Kidney tubule cell (primary cell): ENCODE measurements around the gene OSBPL3.

Experiments
- DNase-seq: peaks from one replicate; pipeline ENCODE4 v3.0.0-alpha.2; 2018; ENCODE audit warnings: low spot score

The OSBPL3 gene

DNA sequence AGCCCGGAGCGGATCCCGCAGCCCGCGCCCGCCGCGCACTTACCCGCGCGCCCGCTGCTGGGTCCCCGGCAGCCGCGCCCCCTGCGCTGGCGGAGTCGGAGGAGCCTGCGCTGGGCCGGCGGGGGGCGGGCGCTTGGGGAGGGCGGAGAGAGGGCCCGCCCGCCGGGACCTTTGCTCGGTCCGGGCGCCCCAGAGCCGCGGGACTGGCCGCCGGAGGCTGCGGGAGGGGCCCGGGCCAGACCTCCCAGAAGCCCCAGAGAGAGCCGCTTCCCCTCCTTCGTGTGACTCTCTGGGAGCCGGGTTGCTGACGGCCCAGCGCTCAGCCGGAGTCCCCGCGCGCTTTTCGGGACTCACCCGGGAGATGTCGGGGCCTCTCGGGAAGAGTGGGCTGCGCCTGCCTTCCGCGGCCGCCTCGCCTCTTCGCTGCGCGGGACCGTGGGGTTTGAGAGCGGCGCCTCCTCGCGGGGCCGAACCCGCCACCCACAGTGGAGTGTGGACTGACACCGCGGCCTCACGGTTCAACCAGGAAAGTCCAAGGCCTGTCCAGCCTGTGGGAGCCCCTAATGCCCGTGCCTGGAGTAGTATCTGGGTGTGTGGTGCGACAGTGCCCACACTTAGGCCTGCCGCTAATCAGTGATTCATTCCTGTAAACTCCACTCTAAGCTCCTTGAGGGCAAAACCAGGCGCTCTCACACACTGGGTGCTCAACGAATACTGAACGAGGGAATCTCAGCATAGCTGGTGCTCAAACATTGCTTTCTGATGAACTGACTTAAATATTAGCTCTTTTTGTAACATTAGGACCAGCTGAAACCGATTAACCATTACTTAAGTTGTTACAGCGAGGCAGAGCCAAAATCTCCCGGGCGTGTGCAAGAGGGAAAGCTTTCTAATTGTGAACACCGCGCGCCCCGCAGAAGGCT, 222.4 kb downstream of the OSBPL3 start, which contains the start of gene GSDME:
Gene GSDME (minus strand): TSS at position 112 of the 923 bp plus-strand sequence. CDS start 7,690 bp downstream, outside the sequence.
- DNase-seq = peak; percentile 78

DNA sequence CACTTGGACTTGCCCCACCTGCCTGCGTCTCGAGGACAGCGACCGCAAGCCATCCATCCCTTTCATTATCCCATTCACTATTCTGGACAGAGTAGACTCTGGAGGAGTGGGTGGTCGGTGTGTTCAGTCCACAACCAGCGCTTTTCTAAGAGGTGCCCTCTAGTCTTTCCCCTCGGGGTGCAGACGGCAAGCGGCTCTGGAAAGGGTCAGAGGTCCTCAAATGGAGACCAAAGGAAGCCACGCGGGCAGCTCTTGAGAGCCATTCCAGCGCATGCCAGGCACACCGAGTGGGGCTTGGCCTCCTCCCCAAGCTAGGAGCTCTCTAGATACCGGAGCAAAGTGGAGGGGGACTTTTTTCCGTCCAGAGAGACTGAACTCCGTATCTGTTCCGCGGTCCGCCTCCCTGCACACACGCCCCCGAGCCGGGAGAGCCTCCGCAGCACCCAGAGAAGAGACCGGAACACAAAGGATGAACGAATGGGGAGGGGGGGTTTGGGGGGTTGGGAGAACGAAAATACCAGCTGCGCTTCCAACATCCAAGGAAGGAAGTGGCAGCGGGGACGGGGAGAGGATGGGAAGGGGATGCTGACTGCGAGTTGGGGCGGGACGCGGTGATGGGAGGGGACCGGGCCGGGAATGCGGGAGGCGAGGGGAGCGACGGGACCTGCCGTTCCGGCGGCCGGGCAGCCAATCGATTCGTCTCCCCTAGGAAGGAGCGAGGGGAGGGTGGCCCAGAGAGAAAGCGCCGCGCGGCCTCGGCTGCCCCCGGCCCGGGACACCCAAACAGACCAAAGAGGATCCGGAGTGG, 223.2 kb downstream of the OSBPL3 start:
- peak; percentile 75 for DNase-seq

DNA sequence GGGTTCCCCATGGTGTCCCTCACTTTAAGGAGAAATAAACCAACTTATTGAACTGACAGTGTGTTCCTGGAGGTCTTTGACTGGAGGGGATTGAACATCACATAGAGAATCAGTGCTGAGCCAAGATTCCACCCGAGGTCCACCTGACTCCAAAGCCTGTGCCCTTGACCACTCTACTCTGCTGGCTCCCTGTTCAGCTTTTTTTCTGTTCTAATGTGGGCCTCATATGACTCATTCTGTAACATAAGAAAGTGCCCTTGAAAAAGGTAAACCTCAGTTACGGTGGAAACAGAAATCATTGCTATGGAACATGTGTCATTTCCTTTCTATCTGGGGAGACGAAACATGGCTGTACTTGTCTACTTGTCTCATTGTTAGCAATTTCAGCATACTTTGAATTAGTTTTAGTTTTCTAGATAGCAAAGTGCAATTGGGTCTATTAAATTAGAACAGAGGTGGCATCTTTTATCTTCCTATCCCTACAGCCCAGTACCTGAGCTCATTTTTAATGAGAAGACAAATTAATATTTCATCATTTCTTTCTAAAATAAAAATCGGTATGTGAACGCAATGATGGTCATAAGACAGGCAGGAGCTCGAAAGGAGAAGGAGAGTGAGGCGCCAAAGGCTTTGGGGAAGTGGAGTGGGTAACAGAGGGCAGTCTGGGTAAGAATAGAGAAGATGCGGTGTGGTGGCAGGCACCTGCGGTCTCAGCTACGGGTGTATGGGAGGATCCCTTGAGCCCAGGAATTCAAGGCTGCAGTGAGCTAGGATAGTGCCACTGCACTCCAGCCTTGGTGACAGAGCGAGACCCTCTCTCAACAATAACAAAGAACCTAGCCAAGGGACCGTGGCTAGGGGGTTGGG, 224.2 kb downstream of the OSBPL3 start:
- DNase-seq = peak; percentile 92

DNA sequence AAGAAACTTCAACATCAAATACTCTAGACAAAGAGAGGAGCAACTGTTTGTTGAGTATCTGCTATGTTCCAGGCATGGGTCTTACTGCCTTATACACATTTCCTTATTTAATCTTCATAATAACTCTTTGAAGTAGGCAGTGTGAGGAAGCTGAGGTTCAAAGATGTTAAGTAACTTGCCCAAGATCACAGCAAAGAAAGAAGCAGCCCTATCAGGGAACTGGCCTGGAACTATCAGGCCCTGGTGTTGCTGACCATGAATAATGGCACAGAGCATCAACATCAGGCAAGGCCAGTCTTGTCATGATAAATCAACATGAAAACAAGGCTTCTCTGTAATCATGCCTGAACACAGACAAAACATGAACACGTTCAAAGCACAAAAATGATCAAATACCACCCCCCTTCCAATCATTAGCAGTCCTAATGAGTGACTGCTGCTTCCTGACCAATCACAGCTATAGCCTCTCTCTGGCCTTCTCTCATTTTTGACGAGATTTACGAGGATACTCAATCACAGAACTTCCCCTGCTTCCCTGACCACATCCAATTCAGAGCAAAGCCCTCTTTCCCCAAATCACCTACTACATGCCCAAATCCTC, 225.0 kb downstream of the OSBPL3 start:
- no peak for DNase-seq

DNA sequence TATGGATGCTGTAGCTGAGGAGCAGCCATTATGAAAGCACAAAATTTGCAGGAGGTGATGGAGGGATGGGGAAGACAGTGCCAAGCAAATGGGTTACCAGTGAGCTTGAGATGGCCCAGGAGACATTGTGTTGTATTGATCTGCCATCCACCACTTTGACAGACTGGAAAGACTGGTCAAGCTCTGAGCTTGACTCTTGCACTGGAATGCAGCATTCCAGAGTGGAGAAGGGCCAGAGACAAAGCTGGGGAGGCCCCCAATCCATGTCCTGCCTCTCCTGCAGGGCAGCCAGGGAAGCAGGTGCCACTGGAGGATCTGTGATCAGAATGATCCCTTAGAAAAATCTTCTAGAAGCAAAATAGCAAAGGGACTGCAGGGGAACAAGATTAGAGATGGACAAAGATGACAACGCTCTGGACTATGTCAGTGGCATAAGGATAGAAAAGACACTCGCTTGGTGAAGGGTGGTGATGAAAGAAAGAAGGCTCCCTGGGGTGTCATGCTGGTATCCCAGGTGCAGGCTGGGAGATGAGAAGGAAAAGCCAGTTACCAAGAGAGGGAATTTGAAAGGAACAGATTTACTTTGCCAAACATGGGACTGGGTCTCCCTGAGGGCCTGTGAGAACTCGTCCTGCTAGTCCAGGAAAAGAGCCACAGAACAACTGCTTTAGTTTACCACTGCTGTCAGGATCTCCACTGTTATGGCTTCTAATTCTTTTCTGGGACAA, 227.7 kb downstream of the OSBPL3 start:
- DNase-seq = no peak

DNA sequence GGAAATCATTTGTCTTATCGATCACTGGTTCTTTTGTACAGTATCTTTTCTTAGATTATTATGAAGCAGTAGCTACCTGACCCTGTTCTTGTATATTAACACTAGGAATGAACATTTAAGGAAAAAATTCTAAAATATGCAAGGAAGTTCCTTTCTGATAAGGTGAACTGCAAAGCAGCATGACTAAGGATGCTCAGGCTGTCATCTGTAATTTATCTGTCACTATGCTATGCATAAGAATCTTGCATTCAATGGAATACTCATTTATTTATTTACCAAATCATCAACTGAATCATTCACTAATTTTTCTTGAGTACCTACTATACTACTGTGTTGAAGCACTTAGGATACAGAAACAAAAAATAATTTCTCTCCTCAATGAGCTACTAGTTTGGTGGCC, 228.5 kb downstream of the OSBPL3 start:
- DNase-seq = no peak

DNA sequence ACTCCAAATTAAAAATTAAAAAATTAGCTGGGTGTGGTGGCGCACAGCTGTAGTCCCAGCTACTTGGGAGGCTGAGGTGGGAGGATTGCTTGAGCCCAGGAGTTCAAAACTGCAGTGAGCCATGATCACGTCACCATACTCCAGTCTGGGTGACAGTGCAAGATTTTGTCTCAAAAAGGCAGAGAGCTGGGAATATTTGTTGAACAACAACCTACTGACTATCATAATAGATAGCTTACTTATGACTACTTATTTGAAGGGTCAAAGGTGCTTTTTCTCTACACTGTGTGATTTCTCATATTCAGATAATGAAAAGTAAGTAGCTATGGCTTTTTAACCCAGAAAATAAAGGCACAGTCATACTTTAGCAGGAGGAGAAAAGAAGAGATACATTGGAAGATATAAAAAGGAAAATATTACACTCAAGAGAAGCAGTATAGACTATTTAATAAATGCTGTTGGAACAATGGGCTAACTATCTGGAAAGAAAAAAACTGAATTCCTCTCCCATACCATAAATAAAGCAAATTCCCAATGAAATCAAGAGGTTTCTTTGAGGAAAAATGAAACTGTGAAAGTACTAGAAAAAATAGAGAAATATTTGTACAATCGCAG, 229.4 kb downstream of the OSBPL3 start:
- no peak for DNase-seq

DNA sequence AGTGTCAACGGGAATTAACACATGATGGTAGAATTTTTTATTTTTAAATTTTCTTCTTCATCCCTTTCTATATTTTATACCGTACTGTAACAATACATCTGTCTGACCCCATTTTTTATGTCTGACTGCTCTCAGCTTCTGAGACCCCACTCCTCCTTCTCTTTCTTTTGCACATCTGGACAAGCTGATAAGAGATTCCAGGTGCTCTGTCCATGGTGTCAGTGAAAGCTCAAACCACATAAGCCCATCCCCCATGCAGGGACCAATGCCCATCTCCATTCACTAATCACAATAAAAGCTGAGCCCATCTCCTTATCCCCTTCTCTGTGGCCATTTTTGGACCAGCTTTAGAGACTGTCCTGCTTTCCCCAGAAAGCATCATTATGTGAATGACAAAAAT, 231.5 kb downstream of the OSBPL3 start:
- no peak for DNase-seq
